Hematopoietic multipotent progenitor cell treated with erythropoietin and hydrocortisone succinate and interleukin-3 and kit ligand, for 17 days (in vitro differentiated cells): ENCODE results near the gene EIPR1.

ENCODE experiments used
- DNase-seq: peaks from one replicate; pipeline ENCODE4 v3.0.0-alpha.2; 2015; ENCODE audit warnings: low spot score

The EIPR1 gene

DNA sequence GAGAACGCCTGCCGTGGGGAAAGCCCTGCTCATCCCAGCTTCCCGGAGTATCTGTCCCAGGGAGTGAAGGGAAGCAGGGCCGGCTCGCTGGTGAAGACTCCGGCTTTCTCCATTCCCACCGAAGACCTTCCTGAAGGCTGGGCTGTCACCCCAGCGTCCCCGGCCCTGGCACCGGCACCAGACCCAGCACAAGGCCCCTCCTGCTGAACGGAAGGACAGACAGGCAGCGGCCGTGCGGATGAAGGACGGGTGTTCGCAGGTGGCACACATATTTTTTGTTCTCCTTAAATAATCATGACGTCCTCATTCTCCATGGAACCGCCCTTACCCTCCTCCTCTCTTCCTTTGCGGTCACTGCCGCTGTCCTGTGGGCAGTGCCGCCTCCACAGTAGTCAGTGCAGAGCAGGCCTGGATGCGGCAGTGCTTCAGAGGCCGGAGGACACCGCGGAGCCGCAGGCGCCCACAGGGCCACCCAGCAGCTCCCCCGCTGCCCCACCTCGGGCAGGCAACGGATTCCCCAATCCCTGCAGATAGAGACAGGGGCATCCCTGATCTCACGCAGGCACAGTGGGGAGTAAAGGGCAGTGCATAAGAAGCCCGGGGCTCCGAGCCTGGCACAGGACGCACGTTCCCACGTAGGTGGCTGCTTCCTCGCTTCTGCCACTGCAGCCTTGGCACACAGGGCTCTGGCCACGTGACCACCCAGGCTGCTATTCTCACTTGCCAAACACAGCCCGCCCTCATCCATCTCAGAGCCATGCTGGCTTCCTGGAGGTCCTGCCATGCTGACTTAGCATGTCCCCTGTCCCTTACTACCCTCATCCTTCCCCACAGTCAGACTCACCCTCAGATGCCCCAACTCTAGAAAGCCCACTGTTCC, 229.7 kb downstream of the EIPR1 start:
- no peak for DNase-seq

DNA sequence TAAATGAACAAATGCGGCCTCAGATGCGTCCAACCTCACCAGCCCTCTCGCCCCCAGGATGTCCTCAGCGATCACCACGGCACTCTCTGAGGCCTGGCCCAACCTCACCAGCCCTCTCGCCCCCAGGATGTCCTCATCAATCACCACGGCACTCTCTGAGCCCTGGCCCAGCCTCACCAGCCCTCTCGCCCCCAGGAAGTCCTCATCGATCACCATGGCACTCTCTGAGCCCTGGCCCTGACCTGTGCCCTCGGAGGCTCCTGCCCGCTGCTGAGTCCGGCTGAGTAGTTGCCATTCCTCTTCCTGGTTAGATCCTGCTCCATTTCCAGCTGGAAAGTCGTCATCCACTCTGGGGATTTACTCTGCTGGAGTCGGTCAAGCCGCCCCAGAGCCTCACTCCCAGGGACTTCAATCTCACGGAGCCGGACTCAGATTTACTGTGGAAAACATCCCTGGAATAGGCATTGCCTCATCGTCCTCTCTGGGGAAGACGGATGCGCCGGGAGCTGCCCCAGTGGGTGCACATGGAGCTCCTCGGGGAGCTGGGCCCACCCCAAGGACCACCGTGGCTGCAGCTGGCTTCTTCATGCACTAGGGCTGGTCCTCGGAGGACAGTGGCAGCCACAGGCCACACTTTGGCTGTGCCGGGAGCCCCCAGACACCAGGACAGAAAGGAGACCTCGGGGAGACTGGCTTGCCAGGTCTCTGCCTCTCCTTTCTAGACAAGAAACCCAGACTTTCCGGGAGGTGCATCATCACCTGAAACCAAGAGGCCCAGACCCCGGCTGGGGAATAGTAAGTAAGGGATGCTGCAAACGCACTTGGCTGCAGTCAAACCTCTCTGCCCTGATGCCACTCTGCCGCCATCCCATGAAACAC, 230.6 kb downstream of the EIPR1 start:
- no peak for DNase-seq

DNA sequence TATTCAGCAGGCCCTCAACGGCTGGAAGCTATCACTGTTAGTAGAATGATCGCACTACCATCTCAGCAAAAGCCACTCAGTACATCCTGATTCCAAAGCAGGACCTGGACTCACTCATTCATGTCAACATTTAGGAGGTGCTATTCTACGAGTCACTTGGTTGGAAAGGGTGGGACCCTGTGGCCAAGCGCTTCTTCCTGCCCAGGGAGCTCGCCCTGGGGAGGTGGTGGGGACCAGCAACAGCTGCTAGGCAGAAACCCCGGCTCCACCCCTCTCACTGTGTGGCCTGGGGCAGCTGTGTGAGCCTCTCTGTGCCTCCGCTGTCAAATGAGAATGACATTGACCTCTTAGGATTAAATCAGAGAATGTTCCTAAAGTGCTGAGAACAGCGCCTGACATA, 231.4 kb downstream of the EIPR1 start:
- no peak for DNase-seq

DNA sequence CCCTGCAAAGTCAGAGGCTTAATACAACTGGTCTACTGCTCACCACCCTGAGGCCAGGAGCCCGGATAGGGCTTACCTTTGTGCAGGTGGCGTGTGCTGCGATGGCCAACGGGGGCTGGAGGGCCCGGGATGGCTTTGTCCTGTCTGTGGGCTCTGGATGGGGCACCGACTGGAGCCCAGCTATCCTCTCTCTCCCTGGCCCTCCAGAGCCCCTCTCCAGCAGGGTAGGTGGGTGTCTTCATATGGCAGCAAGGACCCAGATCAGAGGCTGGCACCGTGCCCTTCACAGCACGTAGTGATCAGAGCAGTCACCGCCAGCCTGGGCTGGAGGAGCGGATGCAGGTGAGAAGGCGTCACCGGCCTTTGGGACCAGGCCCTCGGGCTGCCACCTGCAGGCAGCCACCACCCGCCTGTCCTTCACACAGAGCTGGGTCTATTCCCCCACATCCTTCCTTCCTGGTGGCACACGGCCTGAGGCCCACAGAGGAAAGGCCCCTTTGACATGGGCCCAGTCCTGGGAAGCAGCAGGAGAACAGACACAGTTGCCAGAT, 232.1 kb downstream of the EIPR1 start:
- DNase-seq, result no peak

DNA sequence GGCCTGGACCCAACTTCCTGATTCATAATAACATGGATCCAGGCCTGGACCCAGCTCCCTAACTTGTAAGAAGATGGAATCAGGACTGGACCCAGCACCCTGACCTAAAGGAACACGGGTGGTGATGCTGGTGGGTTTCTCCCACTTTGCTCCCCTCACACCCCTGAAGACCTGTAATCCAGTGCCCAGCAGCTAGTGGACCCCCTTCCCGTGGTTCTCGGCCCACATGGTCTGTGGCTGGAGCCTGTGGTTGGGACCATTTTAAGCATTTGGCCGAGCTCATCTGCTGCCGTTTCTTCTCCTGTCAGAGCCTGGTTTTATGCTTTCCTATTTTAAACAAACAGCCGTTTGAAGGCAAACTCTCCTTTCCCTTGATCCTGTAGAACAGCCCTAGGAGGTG, 232.8 kb downstream of the EIPR1 start:
- no peak for DNase-seq

DNA sequence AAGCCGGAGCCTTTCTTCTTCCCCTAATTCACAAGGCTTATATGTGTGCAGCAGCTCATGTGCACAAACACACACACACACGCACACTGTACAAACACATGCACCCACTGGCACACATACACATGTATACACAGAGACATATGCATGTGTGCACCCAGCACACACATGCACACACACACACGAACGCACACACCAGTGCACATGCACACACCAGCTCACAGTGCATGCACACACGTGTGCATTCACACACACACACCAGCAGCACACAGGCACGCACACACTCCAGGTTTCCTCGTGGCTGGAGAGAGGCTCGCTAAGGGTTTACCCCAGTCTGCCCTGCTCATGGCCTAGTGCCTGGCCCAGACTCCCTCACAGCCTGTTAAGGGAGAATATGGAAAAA, 234.0 kb downstream of the EIPR1 start:
- DNase-seq, result no peak

DNA sequence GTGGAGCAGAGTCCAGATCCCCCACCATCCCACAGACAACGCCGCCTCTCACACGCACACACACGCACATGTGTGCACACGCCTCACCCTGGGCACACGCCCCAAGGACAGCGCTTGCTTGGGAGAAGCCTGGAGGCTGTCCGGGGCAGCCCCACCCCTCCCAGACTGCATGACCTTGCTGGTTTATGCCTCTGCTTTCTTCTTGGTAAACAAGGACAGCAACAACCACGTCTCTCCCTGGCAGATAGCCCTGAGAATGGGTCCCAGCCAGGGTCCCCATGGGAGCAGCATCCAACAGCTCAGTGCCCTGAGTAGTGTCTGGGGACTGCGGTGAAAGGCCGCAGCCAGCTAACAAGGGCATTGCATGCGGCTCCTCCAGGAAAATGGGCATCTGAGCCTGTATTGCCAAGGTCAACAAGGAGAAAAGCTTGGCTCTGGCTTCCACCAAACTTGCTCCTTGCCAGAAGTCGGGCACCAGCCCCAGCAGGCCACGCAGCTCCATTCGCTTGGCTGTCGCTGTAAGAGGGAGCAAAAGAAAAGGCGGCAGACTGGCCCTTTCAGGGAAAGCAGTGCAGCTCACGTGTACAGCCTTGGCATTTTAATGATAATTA, 234.6 kb downstream of the EIPR1 start:
- no peak for DNase-seq

DNA sequence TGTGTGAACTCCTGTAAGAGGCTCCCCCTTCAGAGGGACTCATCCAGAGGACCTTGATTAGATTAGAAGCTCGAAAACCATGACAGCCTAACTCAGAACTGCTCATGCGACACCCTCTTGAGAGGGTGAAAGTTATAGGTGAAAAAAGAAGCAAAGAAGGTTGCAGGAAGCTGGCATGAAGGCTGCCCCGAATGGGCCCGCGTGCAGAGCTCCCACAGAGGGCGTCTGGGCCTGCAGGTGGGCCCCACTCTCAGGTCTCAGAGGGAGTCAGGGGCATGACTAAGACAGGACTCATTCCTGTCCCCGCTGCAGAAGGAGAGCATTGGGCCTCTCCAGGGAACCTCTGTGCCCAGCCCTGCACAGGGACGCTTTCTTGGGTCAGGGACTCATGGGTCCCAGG, 235.4 kb downstream of the EIPR1 start:
- no peak for DNase-seq

DNA sequence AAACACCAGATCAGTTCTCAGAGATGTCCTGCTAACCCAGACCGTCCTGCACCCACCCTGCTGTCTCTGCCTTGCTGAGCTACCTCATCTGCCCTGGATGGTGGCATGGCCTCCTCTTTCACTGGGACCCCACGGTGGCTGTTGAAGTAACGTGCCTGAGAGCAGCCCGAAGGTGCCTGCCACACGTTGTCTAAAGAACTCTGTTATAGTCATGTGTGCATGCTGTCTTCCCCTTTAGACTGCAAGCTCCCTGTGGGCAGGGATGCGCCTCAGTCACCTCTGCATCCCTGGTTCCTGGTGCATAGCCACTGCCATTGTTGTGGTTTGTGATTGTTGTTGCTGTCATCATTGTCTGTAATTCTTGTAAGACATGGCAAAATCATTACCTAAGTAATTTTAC, 235.9 kb downstream of the EIPR1 start:
- DNase-seq, result no peak

DNA sequence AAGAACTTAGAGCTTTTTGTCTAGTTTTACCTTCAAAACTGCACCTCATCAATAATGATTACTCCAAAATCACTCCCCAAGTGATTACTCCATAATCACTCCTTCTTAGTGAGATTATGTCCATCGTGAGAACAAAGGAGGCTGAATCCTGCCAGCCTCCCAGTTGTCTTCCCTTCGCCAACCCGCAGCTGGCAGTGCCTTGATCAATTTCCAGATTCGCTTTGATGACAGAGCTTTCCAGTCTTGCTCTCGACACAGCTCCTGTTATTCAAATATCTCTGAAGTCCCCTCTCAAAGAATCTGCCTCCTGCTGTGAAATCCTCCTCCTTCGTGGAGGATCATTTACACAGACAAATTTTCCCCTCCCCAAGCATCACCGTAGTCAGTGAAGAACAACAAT, 237.7 kb downstream of the EIPR1 start:
- DNase-seq, result no peak
